Osteocyte (in vitro differentiated cells): ENCODE results near the gene IL9R. TPM values are rescaled to one million over a fixed set of nuclear protein-coding genes. Genes with fewer than 3 reads are reported as not detected.
"Not testable (repeated sequence)": the region's sequence is repeated elsewhere in the genome, so short reads cannot be mapped to it uniquely, and the experiment has no call there.

Experiments used
- DNase-seq: peaks from one replicate; pipeline ENCODE4 v3.0.0; 2021; ENCODE audit warnings: mixed read lengths; ENCODE audit not compliant: unreplicated experiment; ENCODE audit errors: extremely low spot score
- H3K27ac Mint-ChIP-seq: one replicate; pipeline ENCODE4 v1.8.0; 2021; ENCODE audit warnings: mild to moderate bottlenecking, mixed read lengths; ENCODE audit not compliant: unreplicated experiment
- H3K27me3 Mint-ChIP-seq: one replicate; pipeline ENCODE4 v1.8.0; 2021; ENCODE audit warnings: mixed read lengths; ENCODE audit not compliant: unreplicated experiment
- H3K36me3 Mint-ChIP-seq: one replicate; pipeline ENCODE4 v1.8.0; 2021; ENCODE audit warnings: mixed read lengths; ENCODE audit not compliant: unreplicated experiment
- H3K4me1 Mint-ChIP-seq: one replicate; pipeline ENCODE4 v1.8.0; 2021; ENCODE audit warnings: mixed read lengths; ENCODE audit not compliant: unreplicated experiment
- H3K4me3 Mint-ChIP-seq: one replicate; pipeline ENCODE4 v1.8.0; 2021; ENCODE audit warnings: mild to moderate bottlenecking, moderate library complexity, mixed read lengths; ENCODE audit not compliant: unreplicated experiment
- H3K9me3 Mint-ChIP-seq: one replicate; pipeline ENCODE4 v1.8.0; 2021; ENCODE audit warnings: mixed read lengths; ENCODE audit not compliant: unreplicated experiment
- CTCF ChIP-seq: fragments of 200-600 bp; sonication (generic); IDR thresholded peaks from 2 replicates; pipeline ENCODE4 v1.5.0; 2021; ENCODE audit warnings: antibody characterized with exemption, mild to moderate bottlenecking, moderate library complexity
- total RNA-seq: library from RNA; stranded (reverse); gene quantifications from 2 replicates; pipeline ENCODE4 v1.2.1, GENCODE V29; 2021

IL9R gene
- total RNA-seq, 1 donor from 2014 or later: not detected

- no peak for DNase-seq
- Mint-ChIP-seq H3K9me3 (peaks cover 36% of the 10 kb centered on the region), H3K36me3 (no peaks in the 10 kb centered on the region)
Observed at GRCh38 chrX:155966876-155967275, 30.6 kb upstream of the IL9R start.

DNA sequence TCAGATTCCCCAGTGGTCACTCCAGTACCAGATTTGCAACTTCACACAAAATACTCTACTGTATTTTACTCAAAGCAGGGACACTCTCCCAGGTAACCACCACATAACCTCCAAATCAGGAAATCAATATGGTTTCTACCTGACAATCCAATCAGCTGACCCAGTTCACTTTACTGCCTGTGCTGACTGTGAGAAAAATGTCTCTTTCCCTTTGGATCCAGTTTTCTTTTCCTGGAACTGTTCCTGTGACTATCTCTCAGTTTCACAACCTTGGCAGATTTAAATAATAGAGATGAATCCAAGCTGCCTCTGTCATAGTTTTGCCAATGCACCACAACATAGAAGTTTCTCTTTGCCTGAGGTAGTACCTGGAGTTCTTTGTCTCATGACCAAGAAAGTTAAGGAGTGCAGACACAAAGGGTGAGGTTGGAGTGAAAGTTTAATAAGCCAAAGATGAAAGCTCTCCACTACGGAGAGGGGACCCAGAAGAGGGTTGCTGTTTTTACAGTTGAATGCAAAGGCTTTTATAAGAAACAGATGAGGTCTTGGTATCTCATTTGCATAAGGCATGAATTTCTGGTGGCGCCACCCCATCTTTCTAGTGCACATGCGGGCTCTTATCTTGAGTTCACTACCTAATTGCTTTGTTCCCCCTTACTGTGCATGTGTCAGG lies 29.7 kb upstream of the IL9R start:
- DNase-seq: no peak
- TF ChIP-seq CTCF: no peak
- Mint-ChIP-seq H3K36me3 (no peaks in the 10 kb centered on the region), H3K4me3 (no peak overlapping the region), H3K4me1 (no peaks in the 10 kb centered on the region), H3K27me3 (no peaks in the 10 kb centered on the region), H3K27ac (no peak overlapping the region), H3K9me3 (peaks cover 36% of the 10 kb centered on the region)

More at GRCh38 chrX:155966876-155967275, 30.6 kb upstream of the IL9R start:
- no peak overlapping the region for H3K27ac Mint-ChIP-seq
- peak; percentile 43 for TF ChIP-seq CTCF
- no peaks in the 10 kb centered on the region for H3K27me3 Mint-ChIP-seq
- no peaks in the 10 kb centered on the region for H3K4me1 Mint-ChIP-seq
- no peak overlapping the region for H3K4me3 Mint-ChIP-seq

DNA sequence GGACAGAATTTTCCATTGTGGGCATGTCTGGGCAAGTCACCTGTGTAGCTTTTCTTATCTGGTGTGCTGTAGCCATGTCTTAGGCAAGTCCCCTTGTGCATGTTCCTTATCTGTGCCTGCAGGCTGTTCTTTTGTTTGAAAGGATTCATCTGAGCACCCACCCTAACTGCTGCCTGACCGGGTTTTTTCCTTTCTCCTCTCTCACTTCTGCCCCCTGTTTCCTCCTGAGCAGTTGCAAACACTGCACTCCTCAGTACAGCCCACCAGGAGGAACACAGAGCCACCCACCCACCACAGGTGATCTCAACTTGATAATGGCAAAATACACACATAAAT lies 29.2 kb upstream of the IL9R start:
- no peak for TF ChIP-seq CTCF
- no peak overlapping the region for H3K27ac Mint-ChIP-seq
- no peaks in the 10 kb centered on the region for H3K27me3 Mint-ChIP-seq
- DNase-seq: no peak
- H3K4me1 Mint-ChIP-seq: no peaks in the 10 kb centered on the region
- H3K4me3 Mint-ChIP-seq: no peak overlapping the region
- peaks cover 36% of the 10 kb centered on the region for H3K9me3 Mint-ChIP-seq
- H3K36me3 Mint-ChIP-seq: no peaks in the 10 kb centered on the region

- no peaks in the 10 kb centered on the region for H3K27me3 Mint-ChIP-seq
Observed at GRCh38 chrX:155968791-155969190, 28.7 kb upstream of the IL9R start.

GRCh38 chrX:155971658-155972057 lies 25.8 kb upstream of the IL9R start:
- not testable (repeated sequence) for H3K27ac Mint-ChIP-seq, H3K36me3 Mint-ChIP-seq, H3K4me3 Mint-ChIP-seq

More at GRCh38 chrX:155968791-155969190, 28.7 kb upstream of the IL9R start:
- Mint-ChIP-seq H3K4me3 (no peak overlapping the region), H3K36me3 (no peaks in the 10 kb centered on the region), H3K27ac (no peak overlapping the region), H3K4me1 (no peaks in the 10 kb centered on the region), H3K9me3 (peaks cover 33% of the 10 kb centered on the region)
- TF ChIP-seq CTCF: no peak
- DNase-seq: no peak

GRCh38 chrX:155972241-155972640 lies 25.3 kb upstream of the IL9R start:
- not testable (repeated sequence) for H3K4me3 Mint-ChIP-seq, H3K27ac Mint-ChIP-seq, H3K27me3 Mint-ChIP-seq, H3K36me3 Mint-ChIP-seq, H3K4me1 Mint-ChIP-seq, DNase-seq
- H3K9me3 Mint-ChIP-seq: peaks cover 38% of the 10 kb centered on the region

More at GRCh38 chrX:155971658-155972057, 25.8 kb upstream of the IL9R start:
- DNase-seq, H3K4me1 Mint-ChIP-seq, H3K27me3 Mint-ChIP-seq: not testable (repeated sequence)
- H3K9me3 Mint-ChIP-seq: peaks cover 37% of the 10 kb centered on the region
